ENCODE data around the gene ACOT4. TPM values are rescaled to one million over a fixed set of nuclear protein-coding genes. Genes with fewer than 3 reads are reported as not detected.

ACOT4 gene
- total RNA-seq, 1 donor from 2014 or later: 4.3 TPM

DNA sequence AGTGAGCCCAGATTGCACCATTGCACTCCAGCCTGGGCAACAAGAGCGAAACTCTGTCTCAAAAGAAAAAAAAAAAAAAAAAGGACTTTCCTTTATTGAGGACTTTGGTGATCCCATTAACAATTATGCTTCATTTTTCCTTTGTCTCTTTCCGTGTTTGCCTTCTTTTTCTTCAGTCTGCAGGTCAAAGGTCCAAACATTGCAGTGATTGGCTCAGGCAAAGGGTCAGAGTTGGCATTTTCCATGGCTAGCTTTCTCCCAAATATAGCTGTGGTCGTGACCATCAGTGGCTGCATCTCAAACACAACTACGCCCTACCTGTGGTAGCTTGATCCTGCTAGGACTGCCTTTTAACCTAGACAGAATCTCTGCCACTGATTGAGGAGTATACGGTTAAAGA, 46.2 kb downstream of the ACOT4 start:
- TF ChIP-seq, protein P1, sequence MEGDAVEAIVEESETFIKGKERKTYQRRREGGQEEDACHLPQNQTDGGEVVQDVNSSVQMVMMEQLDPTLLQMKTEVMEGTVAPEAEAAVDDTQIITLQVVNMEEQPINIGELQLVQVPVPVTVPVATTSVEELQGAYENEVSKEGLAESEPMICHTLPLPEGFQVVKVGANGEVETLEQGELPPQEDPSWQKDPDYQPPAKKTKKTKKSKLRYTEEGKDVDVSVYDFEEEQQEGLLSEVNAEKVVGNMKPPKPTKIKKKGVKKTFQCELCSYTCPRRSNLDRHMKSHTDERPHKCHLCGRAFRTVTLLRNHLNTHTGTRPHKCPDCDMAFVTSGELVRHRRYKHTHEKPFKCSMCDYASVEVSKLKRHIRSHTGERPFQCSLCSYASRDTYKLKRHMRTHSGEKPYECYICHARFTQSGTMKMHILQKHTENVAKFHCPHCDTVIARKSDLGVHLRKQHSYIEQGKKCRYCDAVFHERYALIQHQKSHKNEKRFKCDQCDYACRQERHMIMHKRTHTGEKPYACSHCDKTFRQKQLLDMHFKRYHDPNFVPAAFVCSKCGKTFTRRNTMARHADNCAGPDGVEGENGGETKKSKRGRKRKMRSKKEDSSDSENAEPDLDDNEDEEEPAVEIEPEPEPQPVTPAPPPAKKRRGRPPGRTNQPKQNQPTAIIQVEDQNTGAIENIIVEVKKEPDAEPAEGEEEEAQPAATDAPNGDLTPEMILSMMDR (IDR thresholded peaks at IDR 0.05; ENCODE audit: insufficient read depth, low read length, poor library complexity, severe bottlenecking): no peak
- H3K4me3 ChIP-seq (ENCODE audit: low read depth, low read length): no peak overlapping the region

DNA sequence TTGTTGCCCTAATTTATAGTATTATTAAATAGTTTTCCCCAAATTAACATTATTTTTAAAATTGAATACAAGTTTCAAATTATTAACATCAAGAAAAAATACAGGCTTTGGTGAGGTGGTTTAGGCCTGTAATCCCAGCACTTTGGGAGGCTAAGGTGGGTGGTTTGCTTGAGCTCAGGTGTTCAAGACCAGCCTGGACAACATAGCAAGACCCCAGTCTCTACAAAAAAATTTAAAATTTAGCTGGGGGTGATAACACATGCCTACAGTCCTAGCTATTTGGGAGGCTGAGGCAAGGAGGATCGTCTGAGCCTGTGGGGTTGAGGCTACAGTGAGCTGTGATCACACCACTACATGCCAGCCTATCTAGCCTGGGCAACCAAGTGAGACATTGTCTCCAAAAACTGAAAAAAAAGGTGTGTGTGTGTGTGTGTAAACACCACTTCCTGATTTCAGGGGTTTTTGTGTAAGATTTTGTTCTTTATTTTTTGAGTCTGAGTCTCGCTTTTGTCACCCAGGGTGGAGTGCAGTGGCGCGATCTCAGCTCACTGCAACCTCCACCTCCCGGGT, 49.2 kb downstream of the ACOT4 start:
- Histone ChIP-seq H3K4me3 (ENCODE audit: low read depth, low read length) (no peak overlapping the region), H3K36me3 (ENCODE audit: control insufficient read depth, insufficient read depth, low read length) (no peaks in the 10 kb centered on the region), H3K27me3 (ENCODE audit: control insufficient read depth, insufficient read depth, low read length) (no peaks in the 10 kb centered on the region)
- TF ChIP-seq, protein P1 (IDR thresholded peaks at IDR 0.05; ENCODE audit: insufficient read depth, low read length, poor library complexity, severe bottlenecking): no peak
- no peak for DNase-seq (ENCODE audit: low read depth)

More for the DNA sequence above, 46.2 kb downstream of the ACOT4 start:
- Histone ChIP-seq H3K36me3 (ENCODE audit: control insufficient read depth, insufficient read depth, low read length) (no peaks in the 10 kb centered on the region), H3K27me3 (ENCODE audit: control insufficient read depth, insufficient read depth, low read length) (peaks cover 5% of the 10 kb centered on the region)
- DNase-seq (ENCODE audit: low read depth): no peak

DNA sequence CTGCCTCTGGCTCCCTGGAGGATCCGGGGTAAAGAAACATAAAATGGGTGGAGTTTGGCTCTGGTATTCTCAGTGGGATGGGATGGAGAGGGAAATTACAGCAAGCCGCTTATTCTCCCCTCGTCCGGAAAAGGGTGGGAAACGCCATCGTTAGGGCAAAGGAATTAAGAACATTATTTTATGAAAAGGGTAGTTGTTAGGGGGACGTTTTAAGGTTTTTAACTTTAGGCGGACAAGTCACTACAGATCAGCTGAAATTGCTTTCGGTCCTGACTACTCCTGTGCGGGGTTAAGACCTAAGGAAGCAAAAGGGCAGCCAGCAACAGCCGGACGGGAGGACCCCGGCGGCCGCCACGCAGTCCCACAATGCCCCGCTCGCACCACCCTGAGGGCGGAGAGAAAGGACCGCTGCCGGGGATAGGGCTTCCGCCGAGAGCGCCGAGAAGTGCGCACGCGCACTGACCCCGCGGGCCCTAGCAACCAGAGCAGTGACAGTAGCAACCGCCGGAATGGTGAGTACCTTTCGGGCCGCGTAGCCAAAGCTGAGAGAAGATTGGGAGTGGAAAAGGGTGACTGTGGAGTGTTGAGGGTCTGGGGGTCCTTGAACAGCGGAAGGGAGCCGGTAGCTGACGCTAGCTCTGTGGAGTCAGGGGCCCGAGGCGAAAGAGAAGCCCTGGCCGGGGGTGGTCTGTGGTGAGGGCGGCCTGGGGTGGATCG, 53.0 kb downstream of the ACOT4 start, which contains the start of gene DNAL1:
Gene DNAL1 (plus strand): TSS at position 456 of the 717 bp plus-strand sequence. CDS start 54 bp downstream, at position 510.
- DNase-seq (ENCODE audit: low read depth): peak; percentile 63
- Histone ChIP-seq H3K27me3 (ENCODE audit: control insufficient read depth, insufficient read depth, low read length) (no peaks in the 10 kb centered on the region), H3K4me3 (ENCODE audit: low read depth, low read length) (peak within 1 kb of the TSS; percentile 99), H3K36me3 (ENCODE audit: control insufficient read depth, insufficient read depth, low read length) (no peaks in the 10 kb centered on the region)
- TF ChIP-seq, protein P1 (IDR thresholded peaks at IDR 0.05; ENCODE audit: insufficient read depth, low read length, poor library complexity, severe bottlenecking): no peak

DNA sequence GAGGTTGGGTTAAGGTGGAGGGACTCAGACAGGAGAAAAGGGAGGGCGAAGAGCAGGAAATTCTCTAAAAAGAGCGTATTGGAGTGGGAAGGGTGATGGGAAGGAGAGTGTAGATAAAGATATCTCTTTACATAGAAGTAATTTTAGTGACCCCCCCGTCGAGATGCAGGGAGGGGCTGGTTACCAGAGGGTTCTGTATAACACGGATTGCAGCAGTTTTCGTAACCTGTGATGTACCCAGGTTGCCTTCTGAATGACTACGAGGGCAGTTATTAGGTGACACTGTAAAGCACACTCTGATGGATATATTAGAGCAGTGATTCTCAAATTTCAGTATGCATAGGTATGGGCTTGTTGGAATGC, 53.6 kb downstream of the ACOT4 start:
- Histone ChIP-seq H3K27me3 (ENCODE audit: control insufficient read depth, insufficient read depth, low read length) (no peaks in the 10 kb centered on the region), H3K36me3 (ENCODE audit: control insufficient read depth, insufficient read depth, low read length) (no peaks in the 10 kb centered on the region), H3K4me3 (ENCODE audit: low read depth, low read length) (peak overlapping the region; percentile 99)
- no peak for DNase-seq (ENCODE audit: low read depth)
- TF ChIP-seq, protein P1 (IDR thresholded peaks at IDR 0.05; ENCODE audit: insufficient read depth, low read length, poor library complexity, severe bottlenecking): no peak

Other genes starting within 250 kb of the ACOT4 start
- gene NUMB, start 133.3 kb upstream of the ACOT4 start, total RNA-seq: 30.5 and 33.1 TPM in 2 replicates
- gene RIOX1, start 100.9 kb upstream of the ACOT4 start, total RNA-seq: 26.7 and 28.9 TPM in 2 replicates
- gene ACOT1, start 54.7 kb upstream of the ACOT4 start, total RNA-seq: 4.0 and 5.1 TPM in 2 replicates
- 0.41 TPM in 1 of 2 replicates, not detected in the other for gene HEATR4, start 32.9 kb upstream of the ACOT4 start, total RNA-seq
- 19.2 and 26.2 TPM in 2 replicates for gene ACOT2, start 22.7 kb upstream of the ACOT4 start, total RNA-seq
- not detected in 2 replicates for gene ACOT6, start 20.6 kb downstream of the ACOT4 start, total RNA-seq
- 19.3 and 23.3 TPM in 2 replicates for gene DNAL1, start 53.1 kb downstream of the ACOT4 start, total RNA-seq
- gene PNMA1, start 122.5 kb downstream of the ACOT4 start, total RNA-seq: 31.0 and 31.8 TPM in 2 replicates